CD4-positive, alpha-beta T cell treated with Interleukin-6 at 100 ng/mL for 8 hours (primary cell): ENCODE results near the gene ASPRV1.

Source experiments
- DNase-seq: peaks from one replicate; pipeline ENCODE4 v3.0.0-alpha.2; 2020; ENCODE audit warnings: mixed read lengths, low spot score

Gene ASPRV1

GRCh38 chr2:69988086-69988635 lies 26.7 kb upstream of the ASPRV1 start:
- no peak for DNase-seq

- no peak for DNase-seq
Measured at GRCh38 chr2:69986691-69987090, 25.3 kb upstream of the ASPRV1 start.

DNA sequence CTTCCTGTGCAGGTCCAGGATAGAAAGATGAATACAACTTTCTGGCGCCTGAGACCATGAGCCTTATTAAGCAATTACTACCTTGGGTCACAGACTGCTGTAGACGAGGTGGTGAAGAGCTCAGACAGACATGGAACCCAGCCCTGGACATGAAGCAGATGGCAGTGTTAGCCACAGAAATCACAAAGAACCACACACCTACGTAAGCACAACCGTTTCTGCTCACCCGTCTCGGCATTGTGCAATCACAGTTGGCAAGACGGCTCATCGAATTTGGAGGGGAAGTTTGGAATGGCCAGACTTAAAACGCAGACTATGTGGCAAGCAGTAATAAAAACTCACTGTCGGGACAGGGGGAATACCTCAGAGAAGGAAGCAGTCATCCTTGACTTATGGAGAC lies 24.3 kb upstream of the ASPRV1 start:
- DNase-seq, result no peak

DNA sequence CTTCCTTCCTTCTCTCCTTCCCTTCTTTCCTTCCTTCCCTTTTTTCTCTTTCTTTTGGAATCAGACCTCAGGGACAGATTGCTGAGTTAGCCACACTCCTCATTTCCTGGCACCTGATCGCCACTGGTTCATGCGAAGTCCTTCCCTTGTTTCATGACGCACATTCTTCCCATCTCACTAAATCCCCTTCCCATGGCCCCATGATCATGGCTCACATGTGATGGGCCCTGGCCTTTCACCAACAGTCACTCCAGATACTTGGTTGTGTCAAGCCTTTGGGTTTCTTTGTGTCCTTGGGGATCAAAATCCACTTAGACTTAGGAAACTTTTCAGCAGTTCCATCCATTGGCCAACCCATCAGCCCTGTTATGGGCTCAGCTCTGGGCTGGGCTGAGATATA lies 23.8 kb upstream of the ASPRV1 start:
- DNase-seq, result no peak

DNA sequence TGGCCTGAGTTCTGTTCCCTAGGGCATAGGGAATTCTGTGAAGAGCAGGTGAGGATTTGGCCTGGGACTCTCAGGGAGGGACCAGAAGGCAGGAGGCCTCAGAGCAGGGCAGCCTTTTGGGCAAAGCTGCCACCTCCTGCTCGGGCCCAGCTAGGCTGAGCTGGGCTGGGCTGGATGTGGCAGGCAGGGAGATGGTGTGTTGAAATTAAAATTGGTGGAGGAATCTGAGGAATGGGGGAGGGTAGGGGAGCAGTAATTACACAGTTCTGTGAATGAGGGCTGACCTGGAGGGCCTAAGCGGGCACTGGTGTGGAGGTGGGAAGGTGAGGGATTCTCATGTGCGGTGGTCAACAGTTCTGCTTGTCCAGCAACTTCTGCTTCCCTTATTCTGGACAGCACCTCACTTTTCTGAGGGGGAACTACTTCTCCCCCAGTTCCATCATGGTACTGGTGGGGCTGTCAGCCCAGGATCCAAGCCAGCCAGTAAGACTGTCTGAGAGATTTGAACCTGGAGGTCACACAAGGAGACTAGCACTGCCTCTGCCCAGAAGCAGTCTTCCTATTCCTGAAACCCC lies 22.0 kb upstream of the ASPRV1 start:
- no peak for DNase-seq

DNA sequence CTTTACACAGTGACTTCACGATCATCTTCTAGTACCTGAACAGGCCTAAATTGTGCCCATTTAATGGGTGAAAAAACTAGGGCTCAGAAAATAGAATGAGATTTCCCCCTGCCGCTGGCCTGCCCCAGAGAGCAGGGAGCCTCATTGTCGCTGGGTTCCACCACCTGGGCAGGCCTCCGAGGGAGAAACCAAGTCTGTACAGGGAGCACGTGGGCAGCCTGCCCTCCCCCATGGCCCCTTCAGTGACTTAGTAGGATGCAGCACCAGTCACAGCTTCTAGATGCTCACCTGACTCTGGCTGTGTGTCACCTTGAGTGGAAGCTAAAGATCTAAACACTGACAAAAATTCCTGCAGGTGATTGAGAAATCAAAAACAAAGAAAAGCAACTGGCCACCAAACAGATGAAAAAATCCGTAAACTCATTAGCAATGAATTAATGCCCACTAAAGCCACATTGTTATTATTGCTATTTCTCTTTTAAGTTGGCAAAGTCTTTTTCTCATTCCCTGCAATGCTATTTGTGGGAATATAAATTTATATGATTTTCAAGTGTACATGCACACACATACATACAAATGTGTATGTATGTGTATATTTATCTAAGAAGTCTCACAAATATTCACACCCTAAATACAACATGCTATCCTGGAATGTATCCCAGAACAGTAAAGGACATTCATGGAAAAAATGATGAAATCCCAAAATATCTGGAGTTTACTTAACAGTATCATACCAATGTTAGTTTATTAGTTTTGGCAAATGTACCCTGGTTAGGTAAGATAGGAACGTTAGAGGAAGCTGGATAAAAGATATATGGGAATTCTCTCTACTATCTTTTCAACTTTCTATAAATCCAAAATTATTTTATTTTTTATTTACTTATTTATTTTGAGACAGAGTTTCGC lies 18.7 kb upstream of the ASPRV1 start:
- DNase-seq, result no peak

- no peak for DNase-seq
Measured at GRCh38 chr2:69977906-69978482, 16.6 kb upstream of the ASPRV1 start.

DNA sequence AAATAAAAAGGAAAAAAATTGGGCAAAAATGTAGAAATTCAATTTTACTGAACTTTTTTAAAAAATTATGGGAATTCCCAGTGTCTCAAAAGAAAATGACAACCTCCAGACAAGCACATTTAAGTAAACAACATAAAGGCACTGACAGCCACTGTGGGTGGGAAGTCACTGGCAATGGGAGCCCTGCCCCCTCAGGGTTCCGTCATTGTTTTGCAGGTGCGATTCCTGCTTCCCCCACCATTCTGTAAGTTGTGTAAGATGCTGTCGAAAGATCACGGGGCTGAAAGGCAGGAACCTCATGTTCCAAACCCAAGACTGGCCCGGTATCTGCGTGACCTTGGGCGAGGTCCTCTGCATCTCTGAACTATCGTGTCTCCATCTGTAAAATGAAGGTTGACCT lies 15.8 kb upstream of the ASPRV1 start:
- DNase-seq, result no peak

GRCh38 chr2:69975853-69976462 lies 14.5 kb upstream of the ASPRV1 start:
- DNase-seq, result no peak

GRCh38 chr2:69975136-69975852 lies 13.9 kb upstream of the ASPRV1 start:
- no peak for DNase-seq

GRCh38 chr2:69973335-69973735 lies 11.9 kb upstream of the ASPRV1 start:
- DNase-seq, result no peak

DNA sequence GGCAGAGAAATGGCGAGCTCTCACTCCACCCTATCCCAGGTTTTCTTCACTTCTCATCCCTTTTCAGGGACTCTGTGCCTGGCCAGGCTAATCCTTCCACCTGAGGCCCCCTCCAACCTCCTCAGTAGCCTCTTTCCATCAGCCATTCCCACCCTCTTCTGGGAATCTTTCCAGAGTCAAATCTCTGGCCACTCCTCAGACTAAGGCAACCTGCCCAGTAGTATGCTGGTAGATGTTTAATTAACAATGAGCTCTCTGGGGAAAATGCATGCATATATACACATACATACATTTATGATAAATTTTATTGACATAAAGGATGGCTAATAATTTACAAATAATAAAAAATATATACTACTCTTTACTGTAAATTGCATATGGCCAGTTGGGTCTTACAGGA lies 11.4 kb upstream of the ASPRV1 start:
- no peak for DNase-seq

GRCh38 chr2:69969991-69970390 lies 8.6 kb upstream of the ASPRV1 start:
- no peak for DNase-seq

GRCh38 chr2:69969126-69969983 lies 7.9 kb upstream of the ASPRV1 start:
- DNase-seq, result no peak

DNA sequence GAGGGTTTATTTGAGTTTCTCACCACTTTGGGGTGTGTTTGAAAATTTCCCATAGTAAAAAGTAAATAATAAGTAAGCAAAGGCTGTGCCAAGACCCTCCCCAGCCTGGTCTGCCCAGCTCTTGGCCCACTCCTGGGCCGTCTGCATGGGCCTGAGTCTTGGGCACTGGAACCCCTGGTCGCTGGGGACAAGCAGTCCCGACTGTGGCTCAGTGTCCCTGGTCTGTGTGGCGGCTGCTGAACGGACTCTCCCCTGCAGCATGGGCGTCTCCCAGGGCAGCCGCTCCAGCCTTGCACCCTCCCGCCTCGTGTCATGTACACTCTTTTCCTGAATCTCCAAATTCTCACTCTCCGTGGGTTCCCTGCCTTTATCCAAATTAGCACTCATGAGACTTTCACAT lies 7.2 kb upstream of the ASPRV1 start:
- no peak for DNase-seq

DNA sequence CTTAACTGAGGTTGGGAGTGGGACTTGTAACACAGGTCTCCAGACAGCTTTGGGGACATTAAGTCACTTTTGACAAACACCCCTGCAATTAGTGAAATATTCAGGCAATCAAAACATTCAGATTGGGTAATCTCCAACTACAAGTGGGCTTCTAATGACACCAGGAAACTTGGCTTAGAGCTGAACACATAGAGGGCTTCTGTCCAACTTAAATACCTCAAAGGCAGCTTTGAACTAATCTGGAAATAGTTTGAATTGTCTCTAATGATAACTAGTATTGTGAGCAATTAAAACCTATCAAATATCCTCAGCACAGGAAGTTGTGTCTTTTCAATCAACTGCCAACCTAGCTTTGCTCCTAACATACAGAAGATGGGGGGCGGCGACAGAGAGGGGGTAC lies 5.1 kb upstream of the ASPRV1 start:
- no peak for DNase-seq

DNA sequence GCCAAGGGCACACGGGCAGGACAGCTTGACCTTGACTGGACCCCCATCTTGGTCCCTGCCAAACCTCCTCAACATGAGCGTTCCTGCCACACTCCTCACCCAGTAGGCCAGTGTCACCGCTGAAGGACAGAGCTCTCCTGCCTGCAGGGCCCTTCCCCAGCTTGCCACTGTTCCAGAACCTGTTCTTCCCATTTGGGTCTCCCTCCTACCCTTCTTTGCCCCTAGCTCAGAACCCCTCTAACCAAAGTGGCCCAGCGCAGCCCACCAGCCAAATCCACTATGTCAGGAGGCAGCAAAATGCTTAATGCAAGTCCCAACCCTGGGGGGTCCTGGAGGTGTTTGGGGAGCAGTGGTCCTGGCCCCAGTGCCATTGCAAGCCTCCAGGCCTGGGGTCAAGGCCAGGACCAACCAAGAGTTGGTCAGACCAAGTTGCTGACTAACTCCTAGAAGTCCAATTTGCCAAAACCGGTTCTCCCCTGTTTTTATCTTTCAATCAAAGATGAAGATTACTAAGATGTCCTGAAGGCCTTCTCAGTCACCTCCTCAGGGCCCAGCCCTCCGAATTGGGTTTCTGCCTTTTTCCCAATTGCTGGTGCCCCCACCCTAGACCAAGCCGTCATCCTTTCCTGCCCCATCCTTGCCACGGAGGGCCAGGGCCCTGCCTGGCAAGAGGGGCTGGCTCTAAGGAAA lies 4.5 kb upstream of the ASPRV1 start:
- DNase-seq, result no peak

DNA sequence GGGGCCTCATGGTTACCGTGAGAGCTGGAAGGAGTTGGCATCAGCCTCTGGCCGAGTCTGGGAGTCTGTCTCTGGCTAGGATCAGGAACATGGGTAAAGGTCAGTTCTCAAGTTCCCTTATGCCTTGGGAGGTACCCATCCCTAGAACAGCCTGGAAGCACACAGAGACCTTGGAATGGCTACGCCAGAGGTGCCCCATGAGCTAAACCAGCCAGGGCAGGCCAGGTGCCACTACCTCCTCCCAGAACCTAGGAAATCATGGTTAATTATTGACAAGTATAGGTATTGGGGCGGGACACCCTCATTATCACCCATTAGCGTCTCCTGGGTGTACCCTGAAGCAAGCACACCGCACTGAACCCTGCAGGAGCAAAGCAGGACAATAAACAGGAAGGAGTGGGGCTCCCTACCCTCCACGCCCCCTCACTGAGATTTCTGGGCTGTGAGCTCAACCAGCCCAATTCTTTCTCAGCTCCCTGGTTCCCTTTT lies 3.0 kb upstream of the ASPRV1 start:
- DNase-seq, result no peak

DNA sequence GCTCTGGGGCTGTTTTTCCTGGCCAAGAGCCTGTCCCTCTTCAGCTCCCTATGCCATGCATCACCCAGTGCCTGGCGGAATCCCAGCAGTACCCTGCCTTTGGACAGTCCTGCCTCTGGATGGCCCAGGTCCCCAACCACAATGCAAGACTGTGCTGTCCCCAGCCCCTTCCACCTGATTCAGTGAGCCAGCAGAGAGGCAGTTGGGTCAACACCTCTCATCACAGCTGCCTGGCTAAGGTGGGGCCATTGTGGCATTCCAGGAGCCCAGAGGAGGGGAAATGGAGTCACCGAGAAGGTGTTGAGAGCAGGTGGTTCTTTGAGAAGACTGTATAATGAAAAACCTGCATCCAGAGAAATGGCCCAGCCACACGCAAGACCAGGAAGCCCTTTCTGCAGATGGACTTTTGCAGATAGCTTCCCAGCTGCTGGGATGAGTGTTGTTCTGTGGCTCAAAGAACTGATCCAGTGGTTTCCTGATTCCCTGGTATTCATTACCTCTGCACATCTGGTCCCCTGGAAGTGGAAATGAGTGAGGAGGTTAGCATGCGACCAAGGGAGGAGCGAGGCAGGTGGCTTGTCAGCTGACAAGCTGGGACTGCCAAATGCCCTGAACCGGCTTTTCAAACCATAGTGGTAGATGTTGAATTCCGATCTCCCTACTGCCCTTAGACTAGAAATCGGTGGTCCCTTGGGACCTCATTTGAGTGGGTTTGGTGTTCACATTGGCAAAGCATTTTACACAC lies 1.7 kb upstream of the ASPRV1 start:
- DNase-seq, result no peak

DNA sequence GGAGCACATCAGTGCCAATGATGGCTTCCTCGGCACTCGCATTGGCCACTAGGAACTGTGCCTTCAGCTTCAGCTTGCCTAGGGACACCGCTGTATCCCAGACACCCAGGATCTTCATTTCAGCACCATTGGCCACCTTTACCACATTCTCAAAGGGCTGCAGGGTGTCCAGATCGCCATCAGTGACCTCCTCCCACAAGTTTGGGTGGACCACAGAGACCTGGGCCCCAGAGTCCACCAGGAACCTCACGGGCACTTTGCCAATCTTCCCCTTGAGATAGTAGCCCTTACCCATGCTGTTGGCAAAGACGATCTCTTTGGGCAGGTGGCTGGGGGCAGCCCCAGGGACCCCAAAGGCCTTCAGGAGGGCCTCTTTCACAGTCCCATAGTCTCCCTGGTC lies 610 bp downstream of the ASPRV1 start:
- no peak for DNase-seq
